ENCODE data around the gene ANKRD37.

ANKRD37 gene

GRCh38 chr4:185425647-185426352, 29.2 kb downstream of the ANKRD37 start, which contains the start of gene UFSP2:
Gene UFSP2, minus strand, starts transcription at chr4:185425964. Its CDS starts 96 bp downstream, at chr4:185425868.
- peak; percentile 60 for DNase-seq

- no peak for DNase-seq
Observed at GRCh38 chr4:185426960-185427688, 30.5 kb downstream of the ANKRD37 start.

GRCh38 chr4:185429660-185430059, 33.0 kb downstream of the ANKRD37 start:
- DNase-seq, result no peak

GRCh38 chr4:185435466-185435865, 38.8 kb downstream of the ANKRD37 start:
- DNase-seq, result no peak

DNA sequence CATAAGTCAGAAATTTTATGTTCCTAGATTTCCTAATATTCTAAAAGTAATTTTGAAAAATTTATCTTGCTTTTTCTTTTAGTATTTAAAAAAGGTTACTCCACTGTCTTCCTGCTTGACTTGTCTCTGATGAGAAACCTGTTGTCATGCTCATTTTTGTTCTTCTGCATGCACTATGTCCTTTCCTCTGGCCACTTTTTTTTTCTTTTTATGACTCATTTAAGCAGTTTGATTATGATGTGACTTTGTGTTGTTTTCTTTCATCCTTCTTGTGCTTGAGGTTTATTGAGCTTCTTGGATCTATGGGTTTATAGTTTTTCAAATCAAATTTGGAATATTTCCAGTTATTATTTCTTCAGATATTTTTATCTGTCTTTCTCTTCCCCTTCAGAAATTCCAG, 41.2 kb downstream of the ANKRD37 start:
- no peak for DNase-seq

- no peak for DNase-seq
Observed at GRCh38 chr4:185441479-185441878, 44.8 kb downstream of the ANKRD37 start.

DNA sequence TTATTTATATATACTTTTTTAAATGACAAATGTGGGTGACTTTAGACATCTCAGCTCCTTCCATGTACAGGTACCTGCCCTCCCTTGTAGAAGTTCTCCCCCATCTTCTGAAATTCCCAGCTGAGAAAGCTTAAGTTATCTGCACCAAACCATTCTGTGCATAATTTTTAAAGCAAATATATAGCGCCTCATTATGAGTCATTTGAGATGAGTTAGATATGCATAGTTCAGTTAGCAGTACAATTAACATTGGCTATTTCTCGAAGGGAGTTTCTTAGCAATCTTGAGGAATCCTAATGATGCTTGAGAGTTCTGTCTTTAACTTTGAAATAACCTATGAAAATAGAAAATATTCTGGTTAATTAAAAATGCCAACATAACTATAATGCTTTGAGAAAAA, 48.6 kb downstream of the ANKRD37 start:
- no peak for DNase-seq

All from NCI-H1105 (cell line).